ENCODE measurements around the gene PAX3.
"Not testable (repeated sequence)": the region's sequence is repeated elsewhere in the genome, so short reads cannot be mapped to it uniquely, and the experiment has no call there.

Gene PAX3

GRCh38 chr2:222205136-222205535, 93.7 kb downstream of the PAX3 start:
- no peak for DNase-seq

- DNase-seq, result no peak
Observed at GRCh38 chr2:222203041-222203440, 95.8 kb downstream of the PAX3 start.

GRCh38 chr2:222196159-222196558, 102.6 kb downstream of the PAX3 start:
- no peak for DNase-seq

- no peak for DNase-seq
Observed at GRCh38 chr2:222194669-222195068, 104.1 kb downstream of the PAX3 start.

- no peak for DNase-seq
Observed at GRCh38 chr2:222193328-222193983, 105.3 kb downstream of the PAX3 start.

GRCh38 chr2:222180619-222181018, 118.2 kb downstream of the PAX3 start:
- DNase-seq, result no peak

- DNase-seq, result no peak
Observed at GRCh38 chr2:222179592-222179991, 119.2 kb downstream of the PAX3 start.

- no peak for DNase-seq
Observed at GRCh38 chr2:222178450-222178849, 120.3 kb downstream of the PAX3 start.

- no peak for DNase-seq
Observed at GRCh38 chr2:222176890-222177289, 121.9 kb downstream of the PAX3 start.

GRCh38 chr2:222174450-222174849, 124.3 kb downstream of the PAX3 start:
- no peak for DNase-seq

- DNase-seq, result no peak
Observed at GRCh38 chr2:222169346-222169745, 129.5 kb downstream of the PAX3 start.

- no peak for DNase-seq
Observed at GRCh38 chr2:222167762-222168161, 131.0 kb downstream of the PAX3 start.

- DNase-seq, result no peak
Observed at GRCh38 chr2:222160944-222161343, 137.9 kb downstream of the PAX3 start.

- no peak for DNase-seq
Observed at GRCh38 chr2:222160125-222160524, 138.7 kb downstream of the PAX3 start.

GRCh38 chr2:222159221-222159620, 139.6 kb downstream of the PAX3 start:
- DNase-seq, result no peak

GRCh38 chr2:222155003-222155664, 143.7 kb downstream of the PAX3 start:
- not testable (repeated sequence) for DNase-seq

All from left hindlimb (tissue), 1 donor.